ENCODE results near the gene ERFE.

GRCh38 chr2:238161291-238162051, 2.7 kb downstream of the ERFE start:
- TF ChIP-seq CTCF (IDR thresholded peaks at IDR 0.05), result no peak
- no peak for TF ChIP-seq EP300 (IDR thresholded peaks at IDR 0.05)
- TF ChIP-seq POLR2A (IDR thresholded peaks at IDR 0.05), result no peak
- TF ChIP-seq POLR2AphosphoS5 (IDR thresholded peaks at IDR 0.05), result no peak

Data from suprapubic skin (tissue), 4 donors.